Stimulated activated CD4-positive, alpha-beta T cell treated with anti-CD3 and anti-CD28 coated beads, Interleukin-15, amount 100 ng/mL, for 48 hours (primary cell): ENCODE measurements around the gene SCUBE2.
A peak's percentile ranks its signal among the peaks of the same experiment; 100 is the strongest.
"Not testable (repeated sequence)": the region's sequence is repeated elsewhere in the genome, so short reads cannot be mapped to it uniquely, and the experiment has no call there.

Experiments used
- DNase-seq, 2 donors: peaks; one replicate each; pipeline ENCODE4 v3.0.0-alpha.2; 2020; ENCODE audit warnings: low read depth in 2 of 2

Gene SCUBE2

GRCh38 chr11:9008011-9008550, 83.3 kb downstream of the SCUBE2 start:
- DNase-seq = no peak

- DNase-seq = no peak
These were observed 86.3 kb downstream of the SCUBE2 start for GRCh38 chr11:9005087-9005486.

GRCh38 chr11:9004183-9004926, 87.0 kb downstream of the SCUBE2 start:
- no peak for DNase-seq

- peak in 1 of 2 donors; percentile 57 for DNase-seq
These were observed 87.7 kb downstream of the SCUBE2 start, which contains the start of gene NRIP3 for GRCh38 chr11:9003573-9004182. Gene NRIP3 (minus strand): TSS chr11:9004001. CDS start chr11:9003935, 66 bp downstream.

GRCh38 chr11:9002920-9003572, 88.4 kb downstream of the SCUBE2 start:
- no peak for DNase-seq

- DNase-seq = peak; percentile 41 to 55
These were observed 89.7 kb downstream of the SCUBE2 start for GRCh38 chr11:9001736-9002135.

GRCh38 chr11:8998017-8998416, 93.4 kb downstream of the SCUBE2 start:
- DNase-seq = no peak

GRCh38 chr11:8997451-8997850, 93.9 kb downstream of the SCUBE2 start:
- no peak for DNase-seq

GRCh38 chr11:8989453-8989852, 101.9 kb downstream of the SCUBE2 start:
- no peak for DNase-seq

GRCh38 chr11:8988329-8989234, 102.8 kb downstream of the SCUBE2 start:
- DNase-seq = no peak

- DNase-seq = no peak
These were observed 104.0 kb downstream of the SCUBE2 start for GRCh38 chr11:8987446-8987845.

GRCh38 chr11:8986772-8987171, 104.6 kb downstream of the SCUBE2 start:
- DNase-seq = not testable (repeated sequence)

GRCh38 chr11:8985462-8985861, 105.9 kb downstream of the SCUBE2 start:
- no peak for DNase-seq

GRCh38 chr11:8983552-8983951, 107.8 kb downstream of the SCUBE2 start:
- DNase-seq = no peak

- no peak for DNase-seq
These were observed 110.9 kb downstream of the SCUBE2 start for GRCh38 chr11:8980485-8980884.

GRCh38 chr11:8979365-8979764, 112.0 kb downstream of the SCUBE2 start:
- DNase-seq = not testable (repeated sequence)

- no peak for DNase-seq
These were observed 118.3 kb downstream of the SCUBE2 start for GRCh38 chr11:8973121-8973520.

GRCh38 chr11:8971924-8972316, 119.5 kb downstream of the SCUBE2 start:
- DNase-seq = no peak

- no peak for DNase-seq
These were observed 120.0 kb downstream of the SCUBE2 start for GRCh38 chr11:8971196-8971923.
